Stomach (tissue), 4 donors: ENCODE results near the gene FNDC3B.
A peak's percentile ranks its signal among the peaks of the same experiment; 100 is the strongest.

Experiments used
- CTCF ChIP-seq, 7 experiments: fragments of 450-650 bp in 4 of 7; fragments of 200-600 bp in 3 of 7; sonication (generic) in 3 of 7; IDR thresholded peaks; one replicate each; pipeline ENCODE4 v1.5.1; 2016 to 2019; ENCODE audit warnings: antibody characterized with exemption in 7 of 7, control low read depth in 2 of 7, mild to moderate bottlenecking in 1 of 7
- POLR2A ChIP-seq, 4 donors: fragments of 450-650 bp; IDR thresholded peaks; one replicate each; pipeline ENCODE4 v1.6.1; 2016; ENCODE audit warnings: antibody characterized with exemption in 4 of 4, control low read depth in 2 of 4, mild to moderate bottlenecking in 1 of 4, moderate library complexity in 1 of 4
- POLR2AphosphoS5 ChIP-seq, 3 donors: sonication (generic); formaldehyde crosslinking; IDR thresholded peaks; one replicate each; pipeline ENCODE4 v1.6.1; 2016; ENCODE audit warnings: antibody characterized with exemption in 3 of 3

- TF ChIP-seq CTCF (IDR thresholded peaks at IDR 0.05) (no peak), POLR2A (IDR thresholded peaks at IDR 0.05) (no peak), POLR2AphosphoS5 (IDR thresholded peaks at IDR 0.05) (peak in 1 of 3 donors; percentile 24)
Measured at GRCh38 chr3:172221547-172221946, 182.2 kb downstream of the FNDC3B start.
